GM03348 (cell line): Measurements from ENCODE around the gene PRXL2B.

Experiments
- DNase-seq: peaks from one replicate; pipeline ENCODE4 v3.0.0; 2012; ENCODE audit warnings: low spot score

PRXL2B gene

GRCh38 chr1:2585318-2586092 lies 1.1 kb upstream of the PRXL2B start:
- peak; percentile 64 for DNase-seq

- DNase-seq: no peak
Measured at GRCh38 chr1:2587071-2587859, 688 bp downstream of the PRXL2B start.

- DNase-seq: no peak
Measured at GRCh38 chr1:2587860-2588571, 1.4 kb downstream of the PRXL2B start.

GRCh38 chr1:2588661-2589430 lies 2.3 kb downstream of the PRXL2B start:
- no peak for DNase-seq

DNA sequence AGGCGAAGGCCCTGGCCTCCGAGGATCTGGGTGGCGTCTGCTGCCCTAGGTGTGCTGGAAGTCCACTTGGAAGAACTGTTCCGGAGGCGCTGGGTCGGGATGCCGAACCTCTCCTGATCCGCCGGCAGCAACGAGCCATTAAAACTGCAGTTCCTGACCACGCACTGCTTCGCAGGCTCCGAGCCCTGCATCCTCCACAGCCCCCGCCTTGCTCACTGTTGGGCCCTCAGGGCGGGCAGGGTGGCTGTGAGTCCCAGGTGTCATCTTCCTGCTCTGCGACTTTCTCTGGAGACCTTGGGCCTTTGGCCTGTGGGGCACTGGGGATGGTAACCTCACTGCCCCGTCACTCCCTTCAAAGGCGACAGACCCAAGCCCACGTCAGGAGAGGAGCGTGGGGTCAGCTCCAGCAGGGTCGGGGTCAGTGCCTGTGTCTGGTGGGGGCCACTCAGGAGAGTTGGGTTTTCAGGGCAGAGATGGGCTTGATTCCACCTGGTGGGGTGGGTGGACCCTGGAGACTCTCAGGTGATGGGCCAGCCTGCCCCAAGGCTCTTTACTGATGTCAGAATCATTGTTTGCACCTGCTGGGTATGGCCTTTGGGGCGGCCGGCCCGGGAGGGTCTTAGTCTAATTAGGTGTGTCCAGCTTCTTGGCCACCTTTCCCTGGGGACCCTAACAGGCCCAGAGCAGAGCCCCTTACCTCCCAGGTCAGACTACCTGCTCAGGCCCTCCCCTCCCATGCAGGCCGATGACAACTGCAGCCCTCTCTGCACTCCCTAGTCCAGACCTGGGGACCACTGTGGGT lies 3.1 kb downstream of the PRXL2B start:
- no peak for DNase-seq

DNA sequence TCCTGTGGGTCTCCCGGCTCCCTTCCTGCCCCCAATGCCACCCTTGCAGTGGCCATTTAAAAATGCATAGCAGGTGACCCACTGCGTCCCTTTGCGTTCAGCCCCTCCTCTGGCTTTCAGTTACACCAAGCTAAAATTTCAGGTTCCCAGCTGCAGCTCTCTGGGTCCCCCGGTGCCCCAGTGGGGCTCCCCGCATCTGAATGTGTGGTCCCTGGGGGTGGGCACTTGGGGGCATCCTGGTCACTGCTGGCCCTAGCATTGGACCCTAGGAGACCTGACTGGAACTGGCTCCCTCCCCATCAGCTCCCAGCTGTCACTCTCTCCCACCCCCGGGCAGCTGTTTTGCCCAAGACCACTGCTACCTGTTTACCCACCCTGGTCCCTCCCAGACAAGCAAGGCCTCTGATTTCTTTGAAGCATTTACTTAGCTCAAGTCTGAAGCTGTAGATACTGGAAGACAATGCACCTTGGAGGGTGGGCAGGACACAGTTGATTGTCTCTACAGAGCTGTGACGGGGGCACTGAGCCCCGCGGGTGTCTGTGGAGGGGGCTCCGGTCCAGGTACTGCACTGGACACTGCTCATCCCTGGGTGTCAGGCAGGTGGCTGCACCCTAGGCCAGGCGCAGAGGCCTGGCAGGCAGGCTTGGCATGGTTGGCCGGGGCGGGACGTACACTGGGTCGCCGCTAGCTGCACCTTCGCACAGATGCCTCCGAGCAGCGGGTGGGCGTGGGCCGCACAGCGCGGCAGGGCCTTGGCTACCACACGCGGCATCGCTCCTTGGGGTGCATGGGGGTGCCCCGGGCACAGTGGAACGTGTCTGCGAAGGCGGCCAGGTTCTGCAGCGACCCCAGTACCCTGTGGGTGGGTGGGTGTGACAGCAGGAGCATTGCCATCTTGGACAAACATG lies 3.9 kb downstream of the PRXL2B start:
- DNase-seq: no peak

DNA sequence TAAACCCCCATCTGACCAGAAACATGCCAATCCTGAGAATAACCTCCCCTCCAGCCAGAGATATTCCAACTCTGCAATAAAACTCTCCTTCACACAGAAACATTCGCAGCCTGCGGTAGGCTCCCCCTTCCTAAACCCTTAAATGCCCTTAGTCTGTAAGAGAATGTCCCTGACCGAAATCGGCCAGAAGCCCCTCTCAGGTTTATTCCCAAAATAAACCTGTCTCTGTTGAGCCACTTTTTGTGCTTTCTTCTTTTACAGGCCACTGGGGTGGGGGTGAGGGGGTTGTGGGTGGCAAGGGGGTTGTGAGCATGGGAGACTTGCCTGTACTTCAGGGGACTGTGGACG lies 4.6 kb downstream of the PRXL2B start:
- DNase-seq: no peak

- DNase-seq: no peak
Measured at GRCh38 chr1:2591581-2592261, 5.1 kb downstream of the PRXL2B start.

GRCh38 chr1:2592672-2593071 lies 6.1 kb downstream of the PRXL2B start:
- no peak for DNase-seq

DNA sequence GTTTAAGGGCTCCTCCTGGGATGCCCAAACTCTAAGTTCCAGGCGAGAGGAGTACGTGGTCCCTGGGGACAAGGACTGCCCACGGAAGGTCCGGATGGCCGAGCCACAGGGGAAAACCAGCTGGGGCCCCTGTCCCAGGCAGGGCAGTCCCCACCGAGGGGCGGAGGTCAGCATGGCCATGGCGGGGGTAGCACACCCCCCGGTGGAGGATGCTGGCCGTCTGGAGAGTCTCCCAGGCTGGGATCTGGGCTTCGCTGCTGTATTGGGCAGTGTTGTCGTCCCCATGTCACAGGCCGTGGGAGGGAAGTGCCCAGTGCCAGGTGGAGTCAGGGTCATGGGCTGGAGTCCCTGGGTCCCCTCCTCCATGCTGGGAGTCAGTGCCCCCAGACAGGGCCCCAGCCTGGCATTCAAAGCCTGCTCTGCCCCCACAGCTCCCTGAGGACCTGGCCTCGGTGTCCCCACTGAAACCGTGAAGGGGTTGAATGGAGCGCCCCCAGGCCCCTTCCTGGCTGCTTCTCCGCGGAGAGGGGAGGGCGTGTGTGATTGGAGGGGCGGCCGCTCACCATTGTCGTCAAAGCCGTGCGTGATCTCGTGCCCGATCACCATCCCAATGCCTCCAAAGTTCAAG lies 6.8 kb downstream of the PRXL2B start:
- DNase-seq: no peak

- no peak for DNase-seq
Measured at GRCh38 chr1:2594001-2594640, 7.5 kb downstream of the PRXL2B start.

GRCh38 chr1:2594641-2595131 lies 8.1 kb downstream of the PRXL2B start:
- no peak for DNase-seq

DNA sequence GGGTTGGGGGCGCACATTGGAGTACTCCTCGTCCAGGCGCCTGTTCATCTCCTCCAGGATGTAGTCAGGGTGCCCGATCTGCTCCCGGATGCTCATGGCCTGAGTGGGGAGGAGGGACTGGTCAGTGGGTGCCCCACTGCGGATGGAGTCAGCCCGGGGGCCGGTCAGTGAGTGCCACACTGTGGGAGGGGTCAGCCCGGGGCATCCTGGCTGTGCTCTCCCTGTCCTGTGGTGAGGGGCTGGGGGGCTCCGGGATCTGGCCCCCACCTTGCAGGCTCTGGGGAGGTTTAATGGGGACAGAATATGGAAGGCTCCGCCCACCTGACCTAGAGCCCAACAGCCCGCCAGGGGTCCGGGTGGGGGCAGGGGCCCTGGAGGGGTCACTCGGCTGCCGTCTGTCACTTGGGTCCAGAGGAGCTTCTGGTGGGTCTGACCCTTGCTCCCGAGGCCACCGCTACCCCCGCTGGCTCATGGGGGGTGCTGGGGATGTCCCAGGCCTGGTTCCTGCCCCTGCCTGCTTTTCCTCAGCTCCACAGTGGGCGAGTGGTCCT lies 8.8 kb downstream of the PRXL2B start:
- DNase-seq: no peak

GRCh38 chr1:2595812-2596529 lies 9.4 kb downstream of the PRXL2B start:
- no peak for DNase-seq

DNA sequence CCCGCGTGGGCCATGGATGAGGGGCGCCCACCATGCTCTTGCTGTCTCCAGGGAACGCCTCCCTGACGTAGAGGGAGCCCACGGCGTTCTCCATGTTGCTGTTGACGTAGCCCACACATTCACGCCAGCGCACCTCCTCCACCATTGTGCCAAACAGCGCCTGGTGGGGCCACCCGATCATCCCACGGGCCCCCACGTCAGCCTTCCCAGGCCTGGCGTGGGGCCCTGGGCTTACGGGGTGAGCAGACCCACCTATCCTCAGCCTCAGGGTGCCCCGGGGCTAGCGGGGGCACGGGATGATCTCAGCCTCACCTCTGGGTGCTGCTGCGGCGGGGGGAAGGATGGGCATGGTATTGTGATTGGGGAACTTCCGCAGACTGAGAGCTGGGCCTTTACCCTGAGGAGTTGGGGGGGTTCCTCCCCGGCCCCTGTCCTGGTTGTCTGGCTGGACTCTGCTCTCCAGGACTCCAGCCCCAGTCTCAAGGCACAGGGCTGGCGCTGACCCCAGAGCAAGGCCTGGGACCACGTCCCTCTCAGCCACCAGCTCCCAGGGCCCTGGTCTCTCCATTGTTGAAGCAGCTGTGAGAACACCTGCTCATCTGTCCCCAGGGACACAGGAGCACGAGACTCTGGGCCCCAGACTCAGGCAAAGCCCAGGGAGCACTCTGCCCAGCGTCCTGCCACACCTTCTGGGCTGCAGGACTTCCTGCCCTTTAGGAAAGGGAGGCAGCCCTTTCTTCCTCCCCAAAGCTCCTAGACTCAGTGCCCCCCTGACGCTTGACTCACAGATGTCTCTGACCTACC lies 10.2 kb downstream of the PRXL2B start:
- no peak for DNase-seq

DNA sequence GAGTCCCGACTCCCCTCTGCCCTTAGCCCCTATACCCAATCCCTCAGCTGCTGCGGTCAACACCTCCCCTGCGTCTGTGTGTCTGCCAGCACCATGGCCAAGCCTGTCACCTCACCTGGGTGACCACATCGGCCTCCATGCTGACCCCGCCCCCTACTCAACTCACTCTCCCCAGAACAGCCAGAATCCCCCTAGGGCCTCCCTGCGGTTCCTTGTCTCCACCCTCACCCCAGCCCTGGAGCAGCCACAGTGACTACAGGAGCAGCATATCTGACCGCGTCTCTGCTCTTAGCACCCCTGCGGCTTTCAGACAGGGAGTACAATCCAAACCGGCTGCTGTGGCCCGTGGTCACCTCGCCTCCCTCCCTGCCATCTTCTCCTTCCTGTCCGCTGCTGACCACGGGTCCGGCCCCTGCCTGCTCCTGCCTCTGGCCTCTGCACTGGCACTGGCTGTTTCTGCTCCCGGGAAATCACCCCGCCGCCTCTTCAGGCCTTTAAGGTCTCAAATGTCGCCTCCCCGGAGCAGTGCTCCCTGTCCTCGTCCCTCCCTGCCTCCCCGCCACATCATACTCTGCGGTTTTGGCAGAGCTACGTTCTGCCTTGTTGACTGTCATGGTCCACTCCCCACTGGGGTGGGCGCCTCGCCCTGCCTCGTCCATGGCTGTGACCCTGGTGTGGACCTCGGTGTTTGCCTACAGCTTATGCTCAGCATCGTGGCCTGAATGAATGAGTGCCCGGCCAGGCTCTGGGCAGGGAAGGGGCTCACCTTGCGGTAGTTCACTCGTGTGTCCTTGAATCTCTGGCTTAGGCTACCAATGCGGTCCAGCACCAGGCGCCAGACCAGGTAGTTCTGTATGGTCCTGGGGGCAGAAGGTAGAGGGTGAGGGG lies 11.1 kb downstream of the PRXL2B start:
- no peak for DNase-seq
